Stimulated activated CD4-positive, alpha-beta T cell treated with anti-CD3 and anti-CD28 coated beads, Interleukin-2, amount 100 ng/mL, for 4 hours (primary cell): Measurements from ENCODE around the gene PABPN1.

Experiments
- DNase-seq: peaks from one replicate; pipeline ENCODE4 v3.0.0-alpha.2; 2020; ENCODE audit warnings: low read depth

Gene PABPN1

GRCh38 chr14:23358042-23358441 lies 36.8 kb downstream of the PABPN1 start:
- no peak for DNase-seq

DNA sequence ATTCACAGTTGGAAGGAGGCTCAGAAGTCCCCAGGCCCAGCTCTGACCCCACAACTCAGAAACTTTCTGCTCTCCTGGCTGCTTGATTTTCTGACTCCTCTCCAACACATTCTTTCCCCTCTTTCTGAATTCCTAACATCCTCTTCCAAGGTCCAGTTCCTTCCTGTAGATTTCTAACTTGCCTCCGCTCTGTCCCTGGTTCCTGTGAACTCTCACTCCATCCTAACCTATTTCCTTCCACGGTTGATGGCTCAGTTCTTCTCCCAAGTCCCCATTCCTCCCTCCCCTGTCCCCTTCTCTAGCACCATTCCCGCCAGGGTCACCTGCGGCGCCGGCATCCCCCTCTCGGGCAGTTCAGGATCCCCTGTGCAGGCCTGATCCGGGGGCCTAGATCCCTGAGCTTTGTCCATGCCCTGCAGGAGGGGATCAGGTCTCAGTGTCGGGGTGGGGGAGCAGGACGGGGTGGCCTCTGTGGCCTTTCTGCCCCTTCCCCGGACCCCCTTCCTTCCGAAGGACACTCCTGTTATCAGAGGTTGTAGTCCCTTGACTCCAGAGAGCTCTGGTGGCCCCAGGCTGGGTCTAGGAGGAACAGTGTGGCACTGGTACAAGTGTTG lies 37.4 kb downstream of the PABPN1 start:
- DNase-seq = no peak

- no peak for DNase-seq
Measured at GRCh38 chr14:23359167-23359626, 37.9 kb downstream of the PABPN1 start.

DNA sequence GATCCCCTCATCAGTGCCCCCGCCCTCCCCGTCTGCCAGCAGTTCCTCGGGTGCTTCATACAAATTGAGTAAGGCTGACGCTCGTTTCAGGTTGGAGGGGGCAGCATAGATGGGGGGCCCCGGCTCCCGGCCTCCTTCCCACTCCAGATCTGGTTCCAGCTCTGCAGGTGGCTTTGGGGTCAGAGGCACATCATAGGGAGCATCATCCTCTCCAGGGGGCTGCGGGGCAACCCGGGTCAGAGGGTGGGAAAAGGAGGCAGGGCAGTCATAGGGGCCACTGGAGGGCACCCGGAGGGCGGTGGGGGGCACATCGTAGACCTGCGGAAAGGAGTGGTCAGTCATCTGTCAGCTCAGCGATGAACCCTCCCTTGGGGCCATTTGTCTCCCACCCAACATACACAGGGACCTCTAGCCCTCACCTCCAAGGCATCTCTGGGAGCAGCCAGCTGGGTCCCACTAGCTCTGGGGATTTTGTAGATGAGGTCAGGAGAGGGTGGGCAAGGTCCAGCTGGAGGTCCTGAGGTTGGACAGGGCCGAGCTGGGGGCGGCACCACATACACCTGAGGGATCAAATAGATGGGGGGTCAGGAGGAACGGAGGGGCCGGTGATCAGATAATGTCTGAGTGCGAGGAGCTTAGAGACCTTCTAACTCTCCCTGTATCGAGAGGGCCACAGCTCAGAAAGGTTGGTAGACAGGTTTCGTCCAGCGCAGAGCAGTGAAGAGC lies 38.6 kb downstream of the PABPN1 start:
- DNase-seq = no peak

DNA sequence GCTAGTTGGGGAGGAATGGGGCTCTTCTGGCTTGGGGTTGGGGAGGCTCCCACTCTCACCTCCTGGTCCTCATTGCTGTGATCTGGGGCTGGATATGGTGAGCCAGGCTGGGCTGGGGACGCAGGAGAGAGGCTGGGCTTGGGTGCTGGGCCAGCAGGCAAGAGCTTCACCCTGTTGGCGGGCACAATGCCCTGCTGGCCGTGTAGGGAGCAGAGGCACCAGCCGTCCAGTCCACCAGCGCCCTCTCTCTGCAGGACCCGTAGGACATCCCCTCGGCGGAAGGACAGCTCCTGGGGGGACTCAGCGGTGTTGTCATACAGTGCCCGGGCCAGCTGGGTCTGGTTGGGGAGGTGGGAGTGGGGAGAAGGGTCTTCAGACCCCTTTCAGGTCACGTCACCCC lies 39.2 kb downstream of the PABPN1 start:
- DNase-seq = no peak

GRCh38 chr14:23361320-23361719 lies 40.1 kb downstream of the PABPN1 start:
- no peak for DNase-seq

DNA sequence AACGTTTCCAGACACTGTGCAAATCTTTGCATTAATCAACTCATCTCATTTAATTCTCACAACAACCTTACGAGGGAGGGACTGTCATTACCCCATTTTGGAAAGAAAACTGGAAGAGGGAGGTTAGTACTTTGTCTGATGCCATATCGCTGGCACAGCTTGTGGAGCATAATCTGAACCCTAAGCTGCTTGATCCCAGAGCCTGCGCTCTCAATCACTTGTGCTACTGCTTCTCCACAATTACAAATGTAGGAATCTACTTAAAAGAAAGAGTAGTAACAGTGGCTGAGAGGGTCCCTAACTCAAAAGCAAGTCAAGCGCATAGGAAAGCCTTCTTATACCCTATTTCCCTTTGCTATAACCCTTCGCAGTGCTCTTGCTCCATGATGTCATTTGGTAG lies 40.5 kb downstream of the PABPN1 start:
- DNase-seq = no peak

GRCh38 chr14:23362200-23362599 lies 40.9 kb downstream of the PABPN1 start:
- DNase-seq = no peak

GRCh38 chr14:23364164-23365035 lies 43.1 kb downstream of the PABPN1 start:
- no peak for DNase-seq

- no peak for DNase-seq
Measured at GRCh38 chr14:23365036-23365731, 43.9 kb downstream of the PABPN1 start, which contains the start of gene EFS. EFS (minus strand) TSS chr14:23365172; CDS start chr14:23365025, 147 bp downstream.

- DNase-seq = no peak
Measured at GRCh38 chr14:23365732-23366425, 44.6 kb downstream of the PABPN1 start.

DNA sequence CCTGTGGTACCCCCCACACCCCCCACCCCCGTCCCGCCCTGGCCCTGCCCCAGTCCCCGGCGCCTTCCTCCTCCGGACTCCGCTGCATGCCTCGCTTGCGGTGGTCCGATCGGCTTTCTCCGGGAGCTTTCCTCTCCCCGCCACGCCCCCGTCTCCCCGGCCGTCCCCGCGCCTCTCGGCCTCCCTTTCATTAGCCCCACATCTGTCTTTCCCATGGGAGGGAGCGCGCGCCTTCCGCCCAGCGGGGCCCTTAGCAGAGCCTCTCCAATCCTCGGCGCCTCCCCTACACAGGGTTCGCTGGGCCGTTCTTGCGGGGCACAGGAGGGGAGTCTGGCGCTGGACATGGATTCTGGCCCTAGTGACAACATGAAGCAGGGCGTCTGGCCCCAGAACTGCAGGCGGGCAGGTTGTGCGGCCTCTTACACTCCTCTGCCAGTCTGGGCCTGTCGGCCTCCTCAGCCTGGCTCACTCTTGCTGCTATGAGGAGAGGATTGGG lies 45.2 kb downstream of the PABPN1 start:
- no peak for DNase-seq

DNA sequence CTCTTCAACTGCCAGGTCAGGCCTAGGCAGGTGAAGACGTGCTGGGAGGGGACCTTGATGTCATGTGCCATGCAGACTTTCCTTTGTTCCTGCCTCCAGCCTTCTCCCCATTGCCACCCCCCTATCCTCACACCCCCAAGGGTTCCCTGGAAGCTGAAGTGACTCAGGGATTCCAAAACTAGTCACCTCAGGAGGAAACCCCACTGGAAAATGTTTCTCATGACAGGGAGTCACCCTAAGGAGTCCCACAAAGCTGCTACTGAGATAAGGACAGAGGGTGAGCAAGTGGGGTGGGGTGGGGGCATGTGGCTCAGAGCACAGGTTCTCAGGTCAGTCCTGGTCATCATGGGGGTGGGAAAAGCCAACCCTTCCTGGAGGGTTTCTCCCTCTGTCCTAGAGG lies 49.0 kb downstream of the PABPN1 start:
- DNase-seq = no peak

GRCh38 chr14:23371865-23372264 lies 50.6 kb downstream of the PABPN1 start:
- no peak for DNase-seq

- no peak for DNase-seq
Measured at GRCh38 chr14:23372509-23372908, 51.3 kb downstream of the PABPN1 start, which contains the start of gene IL25. IL25 (plus strand) TSS chr14:23372809.

DNA sequence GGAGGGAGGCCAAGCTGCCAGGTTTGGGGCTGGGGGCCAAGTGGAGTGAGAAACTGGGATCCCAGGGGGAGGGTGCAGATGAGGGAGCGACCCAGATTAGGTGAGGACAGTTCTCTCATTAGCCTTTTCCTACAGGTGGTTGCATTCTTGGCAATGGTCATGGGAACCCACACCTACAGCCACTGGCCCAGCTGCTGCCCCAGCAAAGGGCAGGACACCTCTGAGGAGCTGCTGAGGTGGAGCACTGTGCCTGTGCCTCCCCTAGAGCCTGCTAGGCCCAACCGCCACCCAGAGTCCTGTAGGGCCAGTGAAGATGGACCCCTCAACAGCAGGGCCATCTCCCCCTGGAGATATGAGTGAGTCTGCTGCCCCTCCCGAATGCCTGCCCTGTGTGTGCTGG lies 51.8 kb downstream of the PABPN1 start:
- DNase-seq = no peak
